ENCODE data around the gene BTBD17. TPM values are rescaled to one million over a fixed set of nuclear protein-coding genes. Genes with fewer than 3 reads are reported as not detected.

Gene BTBD17
- total and polyA plus RNA-seq, 2 of the 8 experiments (the other 6 are each of a cell fraction or from before 2014, with no cell fraction given), result 7.0 to 14.8 TPM

GRCh38 chr17:74371653-74372147 lies 10.0 kb upstream of the BTBD17 start (continued):
- no peak for TF ChIP-seq CHD7 (IDR thresholded peaks at IDR 0.05; ENCODE audit: insufficient replicate concordance, low read length)
